Mucosa of descending colon (tissue), 3 donors: ENCODE measurements around the gene OR2D3. TPM values are rescaled to one million over a fixed set of nuclear protein-coding genes. Genes with fewer than 3 reads are reported as not detected.

Experiments used
- ATAC-seq: fragments of 200-7000 bp; cut with Tn5 transposase; one replicate; pipeline ENCODE4 v1.9.1; 2020; ENCODE audit warnings: mild to moderate bottlenecking, moderate library complexity
- DNase-seq, 3 donors: peaks; one replicate each; pipeline ENCODE4 v3.0.0-alpha.2; 2020
- H3K36me3 ChIP-seq: fragments of 200-600 bp; one replicate; pipeline ENCODE4 v1.8.0; 2021; ENCODE audit warnings: low read depth, mild to moderate bottlenecking
- H3K4me1 ChIP-seq: fragments of 200-600 bp; one replicate; pipeline ENCODE4 v1.8.0; 2021; ENCODE audit warnings: low read depth, mild to moderate bottlenecking
- H3K4me3 ChIP-seq: fragments of 200-600 bp; one replicate; pipeline ENCODE4 v1.8.0; 2021; ENCODE audit warnings: mild to moderate bottlenecking
- H3K9me3 ChIP-seq: fragments of 200-600 bp; one replicate; pipeline ENCODE4 v1.8.0; 2021; ENCODE audit warnings: mild to moderate bottlenecking
- CTCF ChIP-seq: fragments of 200-600 bp; IDR thresholded peaks from one replicate; pipeline ENCODE4 v1.8.0; 2022; ENCODE audit warnings: antibody characterized with exemption, mild to moderate bottlenecking
- intact Hi-C, 2 donors: fragments of 100-400 bp; cut with DNase I in 1 of 2; cut with micrococcal nuclease in 1 of 2; formaldehyde crosslinking; loops; one replicate each; pipeline versions ENCODE4 v1.11.0 to v1.11.1; 2022; cut with DNase I, micrococcal nuclease
- long read RNA-seq, 2 donors: library from polyadenylated mRNA; unstranded; transcript quantifications; one replicate each; pipeline ENCODE4 v2.0.0, GENCODE V29; 2019 to 2021
- total RNA-seq, 3 donors: library from RNA; stranded (reverse); fragmentation: NEBNext Ultra II Directional in 2 of 3; extraction: Animal tissue kit (Norgen Biotek cat#: 25700) in 2 of 3; gene quantifications; one replicate each; pipeline versions ENCODE4 v1.2.1 to v1.2.4, GENCODE V29; 2021 to 2023
- donor health status: DM: no; HTN: no; CAD: no; lungs with moderate emphysema.
- donor health status: DM: no; HTN: no; CAD: no.
- donor health status: DM: no; HTN: yes; CAD: no.

Gene OR2D3, protein sequence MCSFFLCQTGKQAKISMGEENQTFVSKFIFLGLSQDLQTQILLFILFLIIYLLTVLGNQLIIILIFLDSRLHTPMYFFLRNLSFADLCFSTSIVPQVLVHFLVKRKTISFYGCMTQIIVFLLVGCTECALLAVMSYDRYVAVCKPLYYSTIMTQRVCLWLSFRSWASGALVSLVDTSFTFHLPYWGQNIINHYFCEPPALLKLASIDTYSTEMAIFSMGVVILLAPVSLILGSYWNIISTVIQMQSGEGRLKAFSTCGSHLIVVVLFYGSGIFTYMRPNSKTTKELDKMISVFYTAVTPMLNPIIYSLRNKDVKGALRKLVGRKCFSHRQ
- total RNA-seq: not detected
- long read RNA-seq, donor 1: 0 reads
- long read RNA-seq, donor 2: 0 reads

GRCh38 chr11:6920702-6921101 is at the start of gene OR2D3:
Gene OR2D3, plus strand, starts transcription at chr11:6921002. Its CDS starts 0 bp downstream, at chr11:6921002.
- no peak for TF ChIP-seq CTCF
- intact Hi-C loops: no loop called here
- ATAC-seq (no peak), DNase-seq (no peak)
- Histone ChIP-seq H3K9me3 (no peaks in the 10 kb centered on the region), H3K4me1 (no peaks in the 10 kb centered on the region), H3K36me3 (no peaks in the 10 kb centered on the region), H3K4me3 (no peak within 1 kb of the TSS)

- ATAC-seq (no peak), DNase-seq (no peak)
- no peaks in the 10 kb centered on the region for H3K9me3 ChIP-seq
- no peak overlapping the region for H3K4me3 ChIP-seq
- no peaks in the 10 kb centered on the region for H3K36me3 ChIP-seq
- no peaks in the 10 kb centered on the region for H3K4me1 ChIP-seq
- intact Hi-C loops: no loop called here
- TF ChIP-seq CTCF: no peak
Observed at GRCh38 chr11:6871278-6871677, 49.5 kb upstream of the OR2D3 start.

DNA sequence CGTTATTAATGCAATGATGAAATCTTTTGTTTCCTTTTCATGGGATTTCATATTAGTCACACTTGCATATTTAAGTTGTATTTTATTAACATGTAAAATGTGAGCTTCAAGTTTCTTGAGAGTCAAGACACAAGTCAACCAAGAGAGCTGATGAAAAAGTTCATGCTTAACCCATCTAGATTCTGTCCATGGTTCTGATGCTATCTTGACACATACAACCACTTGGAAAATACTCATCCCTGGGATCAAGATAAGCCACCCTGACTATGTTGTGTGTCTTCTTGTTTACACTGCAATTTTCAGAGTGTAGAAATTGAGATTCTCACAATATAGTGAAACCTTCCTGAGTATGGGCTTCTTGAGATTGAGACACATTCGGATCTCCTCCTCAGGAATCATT is 45.0 kb upstream of the OR2D3 start:
- no peak for TF ChIP-seq CTCF
- ATAC-seq (no peak), DNase-seq (no peak)
- H3K36me3 ChIP-seq: no peaks in the 10 kb centered on the region
- H3K4me3 ChIP-seq: no peak overlapping the region
- intact Hi-C loops: no loop called here
- no peaks in the 10 kb centered on the region for H3K9me3 ChIP-seq
- no peaks in the 10 kb centered on the region for H3K4me1 ChIP-seq

- no peaks in the 10 kb centered on the region for H3K9me3 ChIP-seq
- no peaks in the 10 kb centered on the region for H3K4me1 ChIP-seq
- no peak for TF ChIP-seq CTCF
- H3K36me3 ChIP-seq: no peaks in the 10 kb centered on the region
- ATAC-seq (no peak), DNase-seq (no peak)
- no peak within 1 kb of the TSS for H3K4me3 ChIP-seq
- intact Hi-C loops: no loop called here
Observed at GRCh38 chr11:6876325-6876724, 44.5 kb upstream of the OR2D3 start, which contains the start of gene OR10A4. Gene OR10A4, plus strand, starts transcription at chr11:6876625. Its CDS starts 23 bp downstream, at chr11:6876648.

DNA sequence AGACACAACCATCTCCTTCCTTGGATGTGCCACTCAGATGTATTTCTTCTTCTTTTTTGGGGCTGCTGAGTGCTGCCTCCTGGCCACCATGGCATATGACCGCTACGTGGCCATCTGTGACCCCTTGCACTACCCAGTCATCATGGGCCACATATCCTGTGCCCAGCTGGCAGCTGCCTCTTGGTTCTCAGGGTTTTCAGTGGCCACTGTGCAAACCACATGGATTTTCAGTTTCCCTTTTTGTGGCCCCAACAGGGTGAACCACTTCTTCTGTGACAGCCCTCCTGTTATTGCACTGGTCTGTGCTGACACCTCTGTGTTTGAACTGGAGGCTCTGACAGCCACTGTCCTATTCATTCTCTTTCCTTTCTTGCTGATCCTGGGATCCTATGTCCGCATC is 43.9 kb upstream of the OR2D3 start:
- DNase-seq (no peak), ATAC-seq (no peak)
- intact Hi-C loops: no loop called here
- Histone ChIP-seq H3K36me3 (no peaks in the 10 kb centered on the region), H3K4me3 (no peak overlapping the region), H3K4me1 (no peaks in the 10 kb centered on the region), H3K9me3 (no peaks in the 10 kb centered on the region)
- TF ChIP-seq CTCF: no peak
